Right renal cortex interstitium (tissue), 3 donors: Measurements from ENCODE around the gene SEMA4D. TPM values are rescaled to one million over a fixed set of nuclear protein-coding genes. Genes with fewer than 3 reads are reported as not detected.

ENCODE experiments used
- DNase-seq, 3 donors: peaks; one replicate each; pipeline ENCODE4 v3.0.0-alpha.2; 2013; ENCODE audit warnings: low read depth in 3 of 3, low spot score in 2 of 3
- polyA plus RNA-seq, 3 donors: library from polyadenylated mRNA; unstranded; fragments of 120-200 nt; gene quantifications; one replicate each; pipeline ENCODE4 v1.2.1, GENCODE V29; 2013; ENCODE audit not compliant: insufficient read length in 3 of 3

The SEMA4D gene
- polyA plus RNA-seq, 3 donors = 40.7 to 45.0 (median 41.3) TPM

GRCh38 chr9:89435071-89435823, 62.7 kb downstream of the SEMA4D start:
- no peak for DNase-seq

- DNase-seq = no peak
These were observed 63.3 kb downstream of the SEMA4D start for GRCh38 chr9:89434636-89435035.

GRCh38 chr9:89433826-89434225, 64.1 kb downstream of the SEMA4D start:
- no peak for DNase-seq

- DNase-seq = no peak
These were observed 64.9 kb downstream of the SEMA4D start for GRCh38 chr9:89432986-89433530.

GRCh38 chr9:89431930-89432725, 65.8 kb downstream of the SEMA4D start:
- no peak for DNase-seq

GRCh38 chr9:89430995-89431394, 66.9 kb downstream of the SEMA4D start:
- no peak for DNase-seq

- no peak for DNase-seq
These were observed 68.7 kb downstream of the SEMA4D start for GRCh38 chr9:89428901-89429890.

- DNase-seq = no peak
These were observed 69.6 kb downstream of the SEMA4D start for GRCh38 chr9:89428222-89428761.

GRCh38 chr9:89427621-89428221, 70.2 kb downstream of the SEMA4D start:
- no peak for DNase-seq

- DNase-seq = no peak
These were observed 71.4 kb downstream of the SEMA4D start for GRCh38 chr9:89426384-89426961.

GRCh38 chr9:89425921-89426383, 72.0 kb downstream of the SEMA4D start:
- no peak for DNase-seq

- DNase-seq = no peak
These were observed 72.7 kb downstream of the SEMA4D start for GRCh38 chr9:89425024-89425805.

- DNase-seq = no peak
These were observed 75.5 kb downstream of the SEMA4D start for GRCh38 chr9:89422151-89422975.

- no peak for DNase-seq
These were observed 76.3 kb downstream of the SEMA4D start for GRCh38 chr9:89421595-89421994.

GRCh38 chr9:89420397-89421178, 77.3 kb downstream of the SEMA4D start:
- DNase-seq = no peak

GRCh38 chr9:89419978-89420394, 77.9 kb downstream of the SEMA4D start:
- no peak for DNase-seq
